Bronchial epithelial cell (primary cell): ENCODE results near the gene EMID1. TPM values are rescaled to one million over a fixed set of nuclear protein-coding genes. Genes with fewer than 3 reads are reported as not detected.

Experiments used
- DNase-seq: peaks from one replicate; pipeline ENCODE4 v3.0.0-alpha.2; 2010; ENCODE audit warnings: low read depth
- FAIRE-seq: peaks from 2 replicates; lab custom pipeline; 2011; peaks lifted over from hg19 to GRCh38; lab: Jason Lieb, UNC
- H3K27me3 ChIP-seq: 2 replicates; pipeline ENCODE4 v1.5.1; 2011; ENCODE audit warnings: low read length; ENCODE audit not compliant: control insufficient read depth, insufficient read depth
- H3K36me3 ChIP-seq: 2 replicates; pipeline ENCODE4 v1.5.1; 2011; ENCODE audit warnings: low read length; ENCODE audit not compliant: control insufficient read depth, insufficient read depth
- H3K4me3 ChIP-seq: 2 replicates; pipeline ENCODE4 v1.5.1; 2011; ENCODE audit warnings: mild to moderate bottlenecking, low read depth, low read length, control low read depth
- CTCF ChIP-seq: IDR thresholded peaks from 2 replicates; pipeline ENCODE4 v1.5.1; 2011; ENCODE audit warnings: mild to moderate bottlenecking, moderate library complexity, low read length, control low read depth, inconsistent platforms; ENCODE audit not compliant: insufficient read depth, severe bottlenecking
- total RNA-seq: library from RNA; depleted of rRNA; stranded (reverse); fragments of >200 nt; gene quantifications from 2 replicates; pipeline ENCODE4 v1.2.1, GENCODE V29; 2014

EMID1 gene
- total RNA-seq, 1 donor from 2014 or later: not detected

GRCh38 chr22:29200901-29201300 is 4.8 kb upstream of the EMID1 start:
- no peak for FAIRE-seq

GRCh38 chr22:29201782-29202181 is 3.9 kb upstream of the EMID1 start:
- no peak for TF ChIP-seq CTCF
- FAIRE-seq: no peak
- Histone ChIP-seq H3K4me3 (no peak overlapping the region), H3K36me3 (no peaks in the 10 kb centered on the region), H3K27me3 (peaks cover 5% of the 10 kb centered on the region)
- no peak for DNase-seq

More at GRCh38 chr22:29200901-29201300, 4.8 kb upstream of the EMID1 start:
- no peak for DNase-seq
- Histone ChIP-seq H3K36me3 (no peaks in the 10 kb centered on the region), H3K4me3 (no peak overlapping the region), H3K27me3 (no peaks in the 10 kb centered on the region)
- TF ChIP-seq CTCF: no peak

- TF ChIP-seq CTCF: peak; percentile 46
- FAIRE-seq (peak; percentile 50), DNase-seq (peak; percentile 24)
- H3K27me3 ChIP-seq: peaks cover 8% of the 10 kb centered on the region
- H3K4me3 ChIP-seq: no peak overlapping the region
- no peaks in the 10 kb centered on the region for H3K36me3 ChIP-seq
Observed at GRCh38 chr22:29202212-29203192, 3.2 kb upstream of the EMID1 start.

- no peak for DNase-seq
- Histone ChIP-seq H3K4me3 (no peak overlapping the region), H3K36me3 (no peaks in the 10 kb centered on the region), H3K27me3 (peaks cover 18% of the 10 kb centered on the region)
- TF ChIP-seq CTCF: no peak
- no peak for FAIRE-seq
Observed at GRCh38 chr22:29203488-29204454, 1.9 kb upstream of the EMID1 start.

GRCh38 chr22:29204455-29205183 is 1.1 kb upstream of the EMID1 start:
- Histone ChIP-seq H3K36me3 (no peaks in the 10 kb centered on the region), H3K27me3 (peaks cover 18% of the 10 kb centered on the region), H3K4me3 (no peak overlapping the region)
- DNase-seq (no peak), FAIRE-seq (no peak)
- TF ChIP-seq CTCF: no peak
